Liver (tissue), 9 donors: ENCODE results near the gene TNPO3. TPM values are rescaled to one million over a fixed set of nuclear protein-coding genes. Genes with fewer than 3 reads are reported as not detected.

Experiments
- DNase-seq: peaks from one replicate; pipeline ENCODE4 v3.0.0-alpha.2; 2017; ENCODE audit warnings: low spot score
- H3K27ac ChIP-seq, 2 donors: one replicate each; pipeline ENCODE4 v1.7.0; 2013; ENCODE audit warnings: inconsistent platforms in 2 of 2, low read length in 2 of 2, control low read depth in 1 of 2, low read depth in 1 of 2, mild to moderate bottlenecking in 1 of 2
- H3K27me3 ChIP-seq, 4 donors: one replicate each; pipeline versions ENCODE4 v1.6.1 to v1.7.0; 2013; ENCODE audit warnings: low read length in 3 of 4, inconsistent platforms in 1 of 4, mild to moderate bottlenecking in 1 of 4, moderate library complexity in 1 of 4; ENCODE audit not compliant: control insufficient read depth in 4 of 4, insufficient read depth in 4 of 4
- H3K36me3 ChIP-seq, 4 donors: one replicate each; pipeline versions ENCODE4 v1.6.1 to v1.7.0; 2013; ENCODE audit warnings: low read length in 3 of 4, mild to moderate bottlenecking in 3 of 4, low read depth in 1 of 4, moderate library complexity in 1 of 4; ENCODE audit not compliant: control insufficient read depth in 4 of 4, insufficient read depth in 3 of 4
- H3K4me1 ChIP-seq, 4 donors: one replicate each; pipeline versions ENCODE4 v1.6.1 to v1.7.0; 2013; ENCODE audit warnings: low read length in 3 of 4, mild to moderate bottlenecking in 3 of 4, moderate library complexity in 1 of 4; ENCODE audit not compliant: control insufficient read depth in 4 of 4, insufficient read depth in 4 of 4
- H3K4me3 ChIP-seq, 3 donors: one replicate each; pipeline versions ENCODE4 v1.6.1 to v1.7.0; 2013; ENCODE audit warnings: low read length in 3 of 3, control low read depth in 1 of 3, low read depth in 1 of 3, mild to moderate bottlenecking in 1 of 3
- H3K9ac ChIP-seq, 2 donors: one replicate each; pipeline ENCODE4 v1.7.0; 2013; ENCODE audit warnings: low read length in 2 of 2, mild to moderate bottlenecking in 2 of 2, moderate library complexity in 2 of 2, control low read depth in 1 of 2, low read depth in 1 of 2
- H3K9me3 ChIP-seq, 4 donors: one replicate each; pipeline versions ENCODE4 v1.6.1 to v1.7.0; 2013; ENCODE audit warnings: low read length in 3 of 4; ENCODE audit not compliant: control insufficient read depth in 4 of 4
- ATF3 ChIP-seq: IDR thresholded peaks from 2 replicates; pipeline ENCODE4 v1.6.1; 2016; ENCODE audit warnings: antibody characterized with exemption
- EGR1 ChIP-seq, 2 donors: IDR thresholded peaks; 2 replicates each; pipeline ENCODE4 v1.6.1; 2016 to 2018; ENCODE audit warnings: antibody characterized with exemption in 2 of 2, low read depth in 2 of 2
- FOXA1 ChIP-seq: IDR thresholded peaks from 2 replicates; pipeline ENCODE4 v1.6.1; 2016; ENCODE audit warnings: antibody characterized with exemption
- FOXA2 ChIP-seq: IDR thresholded peaks from 2 replicates; pipeline ENCODE4 v1.6.1; 2016; ENCODE audit warnings: antibody characterized with exemption
- GABPA ChIP-seq, 2 donors: IDR thresholded peaks in 1 of 2; conservative IDR thresholded peaks in 1 of 2; 2 replicates each; pipeline ENCODE4 v1.6.1; 2016; ENCODE audit warnings: antibody characterized with exemption in 2 of 2, mild to moderate bottlenecking in 1 of 2, moderate library complexity in 1 of 2
- HNF4A ChIP-seq, 2 donors: conservative IDR thresholded peaks; 2 replicates each; pipeline ENCODE4 v1.6.1; 2016; ENCODE audit warnings: antibody characterized with exemption in 2 of 2, mild to moderate bottlenecking in 2 of 2
- HNF4G ChIP-seq: IDR thresholded peaks from 2 replicates; pipeline ENCODE4 v1.6.1; 2016; ENCODE audit warnings: antibody characterized with exemption
- JUND ChIP-seq, 2 donors: IDR thresholded peaks; 2 replicates each; pipeline ENCODE4 v1.6.1; 2016; ENCODE audit warnings: antibody characterized with exemption in 2 of 2
- NR2F2 ChIP-seq: IDR thresholded peaks from 2 replicates; pipeline ENCODE4 v1.6.1; 2016; ENCODE audit warnings: antibody characterized with exemption
- RAD21 ChIP-seq, 2 donors: IDR thresholded peaks; 2 replicates each; pipeline ENCODE4 v1.6.1; 2016; ENCODE audit warnings: antibody characterized with exemption in 2 of 2, mild to moderate bottlenecking in 2 of 2
- RXRA ChIP-seq, 2 donors: IDR thresholded peaks; 2 replicates each; pipeline ENCODE4 v1.6.1; 2017 to 2018; ENCODE audit warnings: antibody characterized with exemption in 2 of 2, mild to moderate bottlenecking in 1 of 2
- SP1 ChIP-seq: IDR thresholded peaks from 2 replicates; pipeline ENCODE4 v1.6.1; 2018; ENCODE audit warnings: antibody characterized with exemption, mild to moderate bottlenecking
- TAF1 ChIP-seq: conservative IDR thresholded peaks from 2 replicates; pipeline ENCODE4 v1.6.1; 2016; ENCODE audit warnings: antibody characterized with exemption, mild to moderate bottlenecking
- YY1 ChIP-seq: IDR thresholded peaks from 2 replicates; pipeline ENCODE4 v1.6.1; 2016; ENCODE audit warnings: antibody characterized with exemption, mild to moderate bottlenecking
- WGBS: extraction: QIAGEN DNeasy Blood & Tissue Kit; methylation state at CpG from one replicate; pipeline ENCODE4 v1.1.7; 2013; 5-methylcytosine and 5-hydroxymethylcytosine counted together
- polyA plus RNA-seq, 2 donors: library from polyadenylated mRNA; stranded (reverse) in 1 of 2; unstranded in 1 of 2; fragments of 200-250 nt in 1 of 2; fragments of >200 nt in 1 of 2; fragmentation: Nextera tagmentation in 1 of 2; extraction: Ambion mirVana in 1 of 2; gene quantifications; one replicate each; pipeline versions ENCODE4 v1.2.1 to v1.2.3, GENCODE V29; 2013 to 2015
- total RNA-seq, 2 donors: library from RNA; depleted of rRNA; stranded (reverse); fragments of >200 nt; gene quantifications; one replicate each; pipeline ENCODE4 v1.2.3, GENCODE V29; 2014
- TF ChIP-seq, protein P1 (sequence below): IDR thresholded peaks from 2 replicates; pipeline ENCODE4 v1.6.1; 2016; ENCODE audit warnings: antibody characterized with exemption
- TF ChIP-seq, protein P2 (sequence below): fragments of 150-350 bp; IDR thresholded peaks from 2 replicates; pipeline ENCODE4 v1.5.1; 2017; ENCODE audit warnings: improper control_type of control experiment, low read depth, low read length; ENCODE audit not compliant: missing input control
- TF ChIP-seq, protein P3 (sequence below): IDR thresholded peaks from 2 replicates; pipeline ENCODE4 v1.6.1; 2016; ENCODE audit warnings: antibody characterized with exemption
- TF ChIP-seq, protein P4 (sequence below): IDR thresholded peaks from 2 replicates; pipeline ENCODE4 v1.6.1; 2016; ENCODE audit warnings: antibody characterized with exemption, mild to moderate bottlenecking
- donor health status: healthy.
- donor health status: healthy.
- donor health status: healthy.
- donor health status: healthy.
- donor health status: healthy.

Gene TNPO3
- total and polyA plus RNA-seq, 4 donors, result 9.2 to 38.9 (median 20.0) TPM

DNA sequence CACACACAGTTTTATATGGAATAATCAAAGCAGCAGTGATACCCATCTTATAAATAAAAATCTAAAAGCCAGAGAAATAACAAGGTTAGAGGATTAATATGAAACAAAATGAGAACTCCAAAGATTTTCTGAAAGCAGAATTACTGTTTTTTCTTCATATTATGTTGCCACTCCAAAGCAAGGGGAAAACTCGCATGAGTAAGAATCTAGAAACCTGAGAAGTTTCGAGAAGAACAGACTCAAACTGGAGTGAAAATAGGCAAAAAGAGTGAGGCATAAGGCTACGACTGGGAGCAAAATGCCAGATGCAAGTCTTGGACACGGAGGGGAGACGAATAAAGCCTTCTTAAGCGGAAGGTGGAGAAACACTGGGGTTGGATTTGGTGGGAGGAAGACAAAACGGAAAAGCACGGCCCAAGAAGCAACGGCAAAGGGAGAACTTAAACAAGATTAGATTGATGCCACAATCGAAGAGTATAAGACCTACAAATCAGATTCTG is 923 bp downstream of the TNPO3 start:
- no peak for TF ChIP-seq SP1
- TF ChIP-seq GABPA (IDR thresholded peaks at IDR 0.05 in 1 of 2, conservative IDR thresholded peaks at IDR 0.05 in 1 of 2), result no peak
- no peak for TF ChIP-seq NR2F2
- TF ChIP-seq, protein P1, sequence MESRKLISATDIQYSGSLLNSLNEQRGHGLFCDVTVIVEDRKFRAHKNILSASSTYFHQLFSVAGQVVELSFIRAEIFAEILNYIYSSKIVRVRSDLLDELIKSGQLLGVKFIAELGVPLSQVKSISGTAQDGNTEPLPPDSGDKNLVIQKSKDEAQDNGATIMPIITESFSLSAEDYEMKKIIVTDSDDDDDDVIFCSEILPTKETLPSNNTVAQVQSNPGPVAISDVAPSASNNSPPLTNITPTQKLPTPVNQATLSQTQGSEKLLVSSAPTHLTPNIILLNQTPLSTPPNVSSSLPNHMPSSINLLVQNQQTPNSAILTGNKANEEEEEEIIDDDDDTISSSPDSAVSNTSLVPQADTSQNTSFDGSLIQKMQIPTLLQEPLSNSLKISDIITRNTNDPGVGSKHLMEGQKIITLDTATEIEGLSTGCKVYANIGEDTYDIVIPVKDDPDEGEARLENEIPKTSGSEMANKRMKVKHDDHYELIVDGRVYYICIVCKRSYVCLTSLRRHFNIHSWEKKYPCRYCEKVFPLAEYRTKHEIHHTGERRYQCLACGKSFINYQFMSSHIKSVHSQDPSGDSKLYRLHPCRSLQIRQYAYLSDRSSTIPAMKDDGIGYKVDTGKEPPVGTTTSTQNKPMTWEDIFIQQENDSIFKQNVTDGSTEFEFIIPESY, result no peak
- no peak for TF ChIP-seq HNF4A (conservative IDR thresholded peaks at IDR 0.05)
- no peak for TF ChIP-seq EGR1 (IDR thresholded peaks at IDR 0.05; ENCODE audit: low read depth in 2 of 2)
- no peak for TF ChIP-seq YY1
- TF ChIP-seq RXRA (IDR thresholded peaks at IDR 0.05), result no peak
- TF ChIP-seq RAD21 (IDR thresholded peaks at IDR 0.05), result no peak
- no peak for TF ChIP-seq TAF1
- TF ChIP-seq JUND (IDR thresholded peaks at IDR 0.05), result no peak
- TF ChIP-seq, protein P2, sequence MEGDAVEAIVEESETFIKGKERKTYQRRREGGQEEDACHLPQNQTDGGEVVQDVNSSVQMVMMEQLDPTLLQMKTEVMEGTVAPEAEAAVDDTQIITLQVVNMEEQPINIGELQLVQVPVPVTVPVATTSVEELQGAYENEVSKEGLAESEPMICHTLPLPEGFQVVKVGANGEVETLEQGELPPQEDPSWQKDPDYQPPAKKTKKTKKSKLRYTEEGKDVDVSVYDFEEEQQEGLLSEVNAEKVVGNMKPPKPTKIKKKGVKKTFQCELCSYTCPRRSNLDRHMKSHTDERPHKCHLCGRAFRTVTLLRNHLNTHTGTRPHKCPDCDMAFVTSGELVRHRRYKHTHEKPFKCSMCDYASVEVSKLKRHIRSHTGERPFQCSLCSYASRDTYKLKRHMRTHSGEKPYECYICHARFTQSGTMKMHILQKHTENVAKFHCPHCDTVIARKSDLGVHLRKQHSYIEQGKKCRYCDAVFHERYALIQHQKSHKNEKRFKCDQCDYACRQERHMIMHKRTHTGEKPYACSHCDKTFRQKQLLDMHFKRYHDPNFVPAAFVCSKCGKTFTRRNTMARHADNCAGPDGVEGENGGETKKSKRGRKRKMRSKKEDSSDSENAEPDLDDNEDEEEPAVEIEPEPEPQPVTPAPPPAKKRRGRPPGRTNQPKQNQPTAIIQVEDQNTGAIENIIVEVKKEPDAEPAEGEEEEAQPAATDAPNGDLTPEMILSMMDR, result no peak
- no peak for TF ChIP-seq FOXA1
- TF ChIP-seq ATF3, result no peak
- TF ChIP-seq HNF4G, result no peak
- peaks cover 6 to 32% (median 25%) of the 10 kb centered on the region in 4 donors for H3K4me1 ChIP-seq

DNA sequence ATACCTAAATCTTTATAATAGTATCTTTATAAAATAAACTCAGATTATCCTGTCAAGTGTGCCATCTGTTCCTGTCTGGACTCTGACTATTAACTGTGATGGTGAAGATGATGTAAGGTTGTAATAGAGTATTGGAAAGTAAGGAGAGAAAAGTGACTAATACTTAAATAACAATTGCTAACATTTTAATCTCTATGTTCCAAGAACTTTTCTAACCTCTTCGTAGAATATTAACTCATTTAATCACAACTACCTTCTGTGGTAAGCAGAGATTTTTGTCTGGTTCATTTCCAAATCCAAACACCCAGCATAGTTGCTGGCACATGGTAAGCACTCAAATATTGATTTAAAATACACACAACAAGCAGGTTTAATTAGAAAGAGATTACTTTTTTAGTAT is 2.5 kb downstream of the TNPO3 start:
- H3K27ac ChIP-seq, result peak overlapping the region; percentile 19 to 71
- no peaks in the 10 kb centered on the region for H3K27me3 ChIP-seq
- DNase-seq, result no peak
- no peak overlapping the region for H3K4me3 ChIP-seq
- H3K36me3 ChIP-seq, result no peaks in the 10 kb centered on the region
- 37% methylated on average over 1 of the region's 1 CpG for WGBS
- H3K9ac ChIP-seq, result peak overlapping the region; percentile 36 to 53
- H3K9me3 ChIP-seq, result no peaks in the 10 kb centered on the region
- H3K4me1 ChIP-seq, result peaks cover 8 to 32% (median 25%) of the 10 kb centered on the region in 4 donors
- TF ChIP-seq HNF4G (no peak), GABPA (IDR thresholded peaks at IDR 0.05 in 1 of 2, conservative IDR thresholded peaks at IDR 0.05 in 1 of 2) (no peak), TAF1 (no peak), HNF4A (conservative IDR thresholded peaks at IDR 0.05) (peak in 1 of 2 donors; percentile 20), NR2F2 (no peak), JUND (IDR thresholded peaks at IDR 0.05) (no peak), FOXA2 (no peak), SP1 (no peak), RAD21 (IDR thresholded peaks at IDR 0.05) (peak in 1 of 2 donors; percentile 6), ATF3 (no peak), RXRA (IDR thresholded peaks at IDR 0.05) (peak in 1 of 2 donors; percentile 50), YY1 (no peak), FOXA1 (no peak)
- TF ChIP-seq, protein P3, sequence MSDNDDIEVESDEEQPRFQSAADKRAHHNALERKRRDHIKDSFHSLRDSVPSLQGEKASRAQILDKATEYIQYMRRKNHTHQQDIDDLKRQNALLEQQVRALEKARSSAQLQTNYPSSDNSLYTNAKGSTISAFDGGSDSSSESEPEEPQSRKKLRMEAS, result peak; percentile 39
- TF ChIP-seq, protein P4, sequence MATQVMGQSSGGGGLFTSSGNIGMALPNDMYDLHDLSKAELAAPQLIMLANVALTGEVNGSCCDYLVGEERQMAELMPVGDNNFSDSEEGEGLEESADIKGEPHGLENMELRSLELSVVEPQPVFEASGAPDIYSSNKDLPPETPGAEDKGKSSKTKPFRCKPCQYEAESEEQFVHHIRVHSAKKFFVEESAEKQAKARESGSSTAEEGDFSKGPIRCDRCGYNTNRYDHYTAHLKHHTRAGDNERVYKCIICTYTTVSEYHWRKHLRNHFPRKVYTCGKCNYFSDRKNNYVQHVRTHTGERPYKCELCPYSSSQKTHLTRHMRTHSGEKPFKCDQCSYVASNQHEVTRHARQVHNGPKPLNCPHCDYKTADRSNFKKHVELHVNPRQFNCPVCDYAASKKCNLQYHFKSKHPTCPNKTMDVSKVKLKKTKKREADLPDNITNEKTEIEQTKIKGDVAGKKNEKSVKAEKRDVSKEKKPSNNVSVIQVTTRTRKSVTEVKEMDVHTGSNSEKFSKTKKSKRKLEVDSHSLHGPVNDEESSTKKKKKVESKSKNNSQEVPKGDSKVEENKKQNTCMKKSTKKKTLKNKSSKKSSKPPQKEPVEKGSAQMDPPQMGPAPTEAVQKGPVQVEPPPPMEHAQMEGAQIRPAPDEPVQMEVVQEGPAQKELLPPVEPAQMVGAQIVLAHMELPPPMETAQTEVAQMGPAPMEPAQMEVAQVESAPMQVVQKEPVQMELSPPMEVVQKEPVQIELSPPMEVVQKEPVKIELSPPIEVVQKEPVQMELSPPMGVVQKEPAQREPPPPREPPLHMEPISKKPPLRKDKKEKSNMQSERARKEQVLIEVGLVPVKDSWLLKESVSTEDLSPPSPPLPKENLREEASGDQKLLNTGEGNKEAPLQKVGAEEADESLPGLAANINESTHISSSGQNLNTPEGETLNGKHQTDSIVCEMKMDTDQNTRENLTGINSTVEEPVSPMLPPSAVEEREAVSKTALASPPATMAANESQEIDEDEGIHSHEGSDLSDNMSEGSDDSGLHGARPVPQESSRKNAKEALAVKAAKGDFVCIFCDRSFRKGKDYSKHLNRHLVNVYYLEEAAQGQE, result no peak
- TF ChIP-seq, protein P1, result no peak
- TF ChIP-seq, protein P2, result no peak

More for the DNA sequence above, 923 bp downstream of the TNPO3 start:
- Histone ChIP-seq H3K36me3 (no peaks in the 10 kb centered on the region), H3K9ac (peak overlapping the region; percentile 75 to 83), H3K27ac (peak overlapping the region; percentile 94 to 97), H3K27me3 (no peaks in the 10 kb centered on the region), H3K9me3 (no peaks in the 10 kb centered on the region), H3K4me3 (peak overlapping the region; percentile 79 to 96 (median 85))
- DNase-seq, result no peak
- WGBS, result 1% methylated on average over 10 of the region's 10 CpGs
